LoVo (cell line): ENCODE results near the gene FBXL5.

Experiments
- DNase-seq: peaks from one replicate; pipeline ENCODE4 v3.0.0-alpha.2; 2016; ENCODE audit warnings: low spot score

FBXL5 gene

GRCh38 chr4:15676039-15676438 is 20.9 kb upstream of the FBXL5 start:
- DNase-seq, result no peak

GRCh38 chr4:15675356-15675755 is 20.2 kb upstream of the FBXL5 start:
- DNase-seq, result no peak

GRCh38 chr4:15674926-15675325 is 19.8 kb upstream of the FBXL5 start:
- DNase-seq, result no peak

- no peak for DNase-seq
Measured at GRCh38 chr4:15674046-15674445, 18.9 kb upstream of the FBXL5 start.

DNA sequence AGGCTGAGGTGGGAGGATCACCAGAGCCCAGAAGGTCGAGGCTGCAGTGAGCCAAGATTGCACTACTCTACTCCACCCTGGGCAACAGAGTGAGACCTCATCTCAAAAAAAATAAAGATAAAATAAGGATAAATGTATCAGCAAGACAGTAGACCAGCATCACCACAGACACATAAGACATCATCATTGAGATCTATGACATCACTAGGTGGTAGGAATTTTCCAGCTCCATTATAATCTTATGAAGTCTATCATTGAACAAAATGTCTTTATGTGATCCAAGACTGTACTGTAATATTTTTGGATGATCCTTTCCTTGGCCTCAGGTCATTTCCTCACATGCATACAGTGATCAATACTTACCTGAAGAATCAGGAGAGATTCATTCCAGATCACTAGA is 18.2 kb upstream of the FBXL5 start:
- DNase-seq, result no peak

- DNase-seq, result no peak
Measured at GRCh38 chr4:15672101-15672500, 16.9 kb upstream of the FBXL5 start.

GRCh38 chr4:15670576-15670975 is 15.4 kb upstream of the FBXL5 start:
- DNase-seq, result no peak

DNA sequence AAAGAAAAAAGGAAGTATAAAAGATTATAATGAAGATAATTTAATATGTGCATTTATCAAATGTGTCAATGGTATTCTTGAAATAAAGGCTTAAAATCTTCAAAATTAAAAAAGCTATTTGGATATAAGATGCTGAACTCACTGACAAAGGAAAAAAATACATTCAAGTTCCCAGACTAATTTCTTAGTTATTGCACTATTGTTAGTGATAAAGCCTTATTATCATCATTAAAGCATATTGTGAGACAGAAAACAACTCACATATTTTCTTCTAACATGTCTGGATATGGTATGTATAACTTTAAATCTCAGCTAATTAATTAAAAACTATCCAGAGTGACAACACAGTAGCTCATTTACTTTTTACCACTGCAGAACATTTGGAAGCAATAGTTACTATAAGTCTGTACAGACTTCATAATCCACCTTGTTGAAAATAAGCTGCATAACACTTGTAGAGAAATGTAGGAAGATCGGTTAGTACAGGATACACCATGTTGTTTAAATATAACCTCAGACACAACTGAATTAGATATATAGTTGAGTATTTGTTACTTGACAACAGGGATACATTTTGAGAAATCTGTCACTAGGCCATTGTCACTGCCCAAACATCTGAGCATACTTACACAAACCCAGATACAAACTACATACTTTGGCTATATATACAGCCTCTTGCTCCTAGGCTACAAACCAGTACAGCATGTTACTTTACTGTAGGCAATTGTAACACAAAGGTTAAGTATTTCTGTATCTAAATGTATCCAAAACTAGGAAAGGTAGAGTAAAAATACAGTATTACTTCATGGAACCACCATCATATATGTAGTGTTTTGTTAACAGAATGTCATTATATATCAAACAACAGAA is 13.6 kb upstream of the FBXL5 start:
- DNase-seq, result no peak

GRCh38 chr4:15667006-15667405 is 11.8 kb upstream of the FBXL5 start:
- no peak for DNase-seq

- DNase-seq, result peak; percentile 88
Measured at GRCh38 chr4:15665753-15666365, 10.7 kb upstream of the FBXL5 start.

GRCh38 chr4:15659768-15660570 is 4.8 kb upstream of the FBXL5 start:
- DNase-seq, result no peak

- no peak for DNase-seq
Measured at GRCh38 chr4:15658781-15659180, 3.6 kb upstream of the FBXL5 start.

- no peak for DNase-seq
Measured at GRCh38 chr4:15658136-15658770, 3.1 kb upstream of the FBXL5 start.

DNA sequence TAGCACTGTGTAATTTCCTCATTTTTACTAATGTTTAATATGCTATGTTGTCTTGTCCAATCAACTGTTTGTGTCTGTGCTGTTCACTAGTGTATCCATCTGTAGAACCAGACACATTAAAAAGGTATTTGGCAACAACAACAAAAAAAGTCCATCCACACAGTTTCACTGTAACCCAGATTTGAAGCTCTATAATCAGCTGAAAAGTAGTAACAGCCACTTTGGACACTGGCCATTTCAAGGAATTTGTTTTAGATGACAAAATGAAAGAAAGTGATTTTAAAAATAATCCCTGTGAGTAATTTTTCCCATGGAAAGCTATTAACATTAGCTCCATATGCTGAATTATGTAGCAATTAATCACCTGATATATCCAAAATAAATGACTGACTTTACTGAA is 2.2 kb upstream of the FBXL5 start:
- DNase-seq, result no peak

- no peak for DNase-seq
Measured at GRCh38 chr4:15656038-15656470, 897 bp upstream of the FBXL5 start.

- DNase-seq, result peak; percentile 39
Measured at GRCh38 chr4:15654593-15655222, 449 bp downstream of the FBXL5 start.

GRCh38 chr4:15653864-15654592 is 1.1 kb downstream of the FBXL5 start:
- peak; percentile 19 for DNase-seq

- peak; percentile 33 for DNase-seq
Measured at GRCh38 chr4:15653420-15653819, 1.7 kb downstream of the FBXL5 start.

GRCh38 chr4:15652841-15653240 is 2.3 kb downstream of the FBXL5 start:
- no peak for DNase-seq

DNA sequence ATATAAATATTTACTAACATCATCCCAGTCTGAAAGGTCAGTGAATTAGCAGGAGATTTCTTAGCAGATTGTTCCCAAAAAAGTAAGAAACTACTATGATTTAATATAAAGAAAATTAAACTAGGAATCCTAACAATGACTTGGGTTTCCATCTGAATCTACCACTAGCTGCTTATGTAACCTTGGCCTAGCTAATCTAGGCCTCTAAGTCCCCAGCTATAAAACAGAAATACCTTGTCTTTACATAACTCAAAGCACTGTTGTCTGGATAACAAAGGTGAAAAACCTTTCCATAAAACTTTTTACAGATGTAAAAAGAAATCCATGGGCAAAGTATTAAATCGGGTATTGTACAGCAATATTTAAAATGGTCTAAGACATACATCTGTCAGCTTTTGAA is 3.0 kb downstream of the FBXL5 start:
- DNase-seq, result no peak

DNA sequence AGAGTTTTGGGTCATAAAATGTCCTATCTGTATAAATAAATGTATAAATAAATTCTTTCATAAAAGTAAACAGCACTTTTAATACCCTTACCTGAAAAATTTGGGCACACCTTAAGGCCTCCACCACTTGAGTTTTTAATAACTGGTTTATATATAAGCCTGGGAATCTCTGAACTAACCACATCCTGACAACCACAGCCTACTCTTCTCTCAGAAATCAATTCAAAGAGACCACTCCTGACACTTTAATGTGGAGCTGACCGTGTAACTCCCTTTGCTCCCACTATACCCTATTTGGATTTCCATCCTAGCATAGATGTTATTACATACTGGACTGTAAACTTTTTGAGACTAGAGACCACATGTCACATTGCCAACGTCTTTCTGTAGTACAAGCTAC is 3.5 kb downstream of the FBXL5 start:
- DNase-seq, result no peak
